Testis (tissue), 3 donors: Measurements from ENCODE around the gene HLA-DOA. TPM values are rescaled to one million over a fixed set of nuclear protein-coding genes. Genes with fewer than 3 reads are reported as not detected.
A peak's percentile ranks its signal among the peaks of the same experiment; 100 is the strongest.

Experiments
- DNase-seq: peaks from one replicate; pipeline ENCODE4 v3.0.0-alpha.2; 2019
- H3K27ac ChIP-seq, 2 donors: fragments of 200-600 bp; sonication (generic); one replicate each; pipeline ENCODE4 v1.5.1; 2019
- H3K27me3 ChIP-seq: fragments of 200-600 bp; sonication (generic); one replicate; pipeline ENCODE4 v1.5.1; 2019
- H3K36me3 ChIP-seq: fragments of 200-600 bp; sonication (generic); one replicate; pipeline ENCODE4 v1.5.1; 2017; ENCODE audit warnings: low read depth; ENCODE audit errors: missing control alignments
- H3K4me1 ChIP-seq: fragments of 200-600 bp; sonication (generic); one replicate; pipeline ENCODE4 v1.5.1; 2019
- H3K4me3 ChIP-seq, 2 donors: fragments of 200-600 bp; sonication (generic); one replicate each; pipeline ENCODE4 v1.5.1; 2017 to 2019
- H3K9me3 ChIP-seq: fragments of 200-600 bp; sonication (generic); one replicate; pipeline ENCODE4 v1.5.1; 2017
- POLR2A ChIP-seq: fragments of 450-650 bp; IDR thresholded peaks from one replicate; pipeline ENCODE4 v1.6.1; 2017; ENCODE audit warnings: antibody characterized with exemption, mild to moderate bottlenecking, moderate library complexity
- WGBS, 2 donors: methylation state at CpG; one replicate each; pipeline ENCODE4 v1.1.5; 2018; 5-methylcytosine and 5-hydroxymethylcytosine counted together
- intact Hi-C: fragments of 100-400 bp; cut with DNase I; formaldehyde crosslinking; loops from one replicate; pipeline ENCODE4 v1.15.1; 2023; ENCODE audit warnings: low total_unique reads
- polyA plus RNA-seq: library from polyadenylated mRNA; stranded (reverse); fragments of 350-450 nt; fragmentation: Illumina TruSeq; extraction: RNeasy Lipid Tissue Mini Kit (QIAGEN cat#74804); gene quantifications from one replicate; pipeline ENCODE4 v1.2.3, GENCODE V29; 2014; ENCODE audit warnings: low read depth, low replicate concordance; ENCODE audit not compliant: insufficient read depth
- total RNA-seq, 2 donors: library from RNA; depleted of rRNA; stranded (reverse); fragments of >200 nt; gene quantifications; one replicate each; pipeline ENCODE4 v1.2.3, GENCODE V29; 2016
- TF ChIP-seq, protein P1 (sequence below), 3 experiments: fragments of 450-650 bp in 2 of 3; fragments of 200-600 bp in 1 of 3; sonication (generic) in 1 of 3; IDR thresholded peaks; one replicate each; pipeline ENCODE4 v1.5.1; 2016 to 2019; ENCODE audit warnings: antibody characterized with exemption in 3 of 3, mild to moderate bottlenecking in 2 of 3, moderate library complexity in 1 of 3

Gene HLA-DOA
- total and polyA plus RNA-seq, 3 donors from 2014 or later = 1.2 to 13.5 (median 1.7) TPM

- DNase-seq = peak; percentile 73
- intact Hi-C loops = no loop called here
- 0% methylated on average over 10 to 40 of the region's 40 CpGs for whole genome bisulfite sequencing, 2 donors
Measured at GRCh38 chr6:32968867-32969684, 40.3 kb downstream of the HLA-DOA start.

GRCh38 chr6:32968093-32968866 is 41.1 kb downstream of the HLA-DOA start, which contains the start of gene BRD2:
Gene BRD2 (plus strand): TSS chr6:32968594. CDS start chr6:32972899, 4,305 bp downstream.
- DNase-seq = peak; percentile 95
- intact Hi-C loops = no loop called here
- Histone ChIP-seq H3K9me3 (no peaks in the 10 kb centered on the region), H3K27ac (peak within 1 kb of the TSS; percentile 99), H3K4me1 (peaks cover 26% of the 10 kb centered on the region), H3K36me3 (no peaks in the 10 kb centered on the region), H3K4me3 (peak within 1 kb of the TSS; percentile 82 to 88), H3K27me3 (no peaks in the 10 kb centered on the region)
- TF ChIP-seq, protein P1, sequence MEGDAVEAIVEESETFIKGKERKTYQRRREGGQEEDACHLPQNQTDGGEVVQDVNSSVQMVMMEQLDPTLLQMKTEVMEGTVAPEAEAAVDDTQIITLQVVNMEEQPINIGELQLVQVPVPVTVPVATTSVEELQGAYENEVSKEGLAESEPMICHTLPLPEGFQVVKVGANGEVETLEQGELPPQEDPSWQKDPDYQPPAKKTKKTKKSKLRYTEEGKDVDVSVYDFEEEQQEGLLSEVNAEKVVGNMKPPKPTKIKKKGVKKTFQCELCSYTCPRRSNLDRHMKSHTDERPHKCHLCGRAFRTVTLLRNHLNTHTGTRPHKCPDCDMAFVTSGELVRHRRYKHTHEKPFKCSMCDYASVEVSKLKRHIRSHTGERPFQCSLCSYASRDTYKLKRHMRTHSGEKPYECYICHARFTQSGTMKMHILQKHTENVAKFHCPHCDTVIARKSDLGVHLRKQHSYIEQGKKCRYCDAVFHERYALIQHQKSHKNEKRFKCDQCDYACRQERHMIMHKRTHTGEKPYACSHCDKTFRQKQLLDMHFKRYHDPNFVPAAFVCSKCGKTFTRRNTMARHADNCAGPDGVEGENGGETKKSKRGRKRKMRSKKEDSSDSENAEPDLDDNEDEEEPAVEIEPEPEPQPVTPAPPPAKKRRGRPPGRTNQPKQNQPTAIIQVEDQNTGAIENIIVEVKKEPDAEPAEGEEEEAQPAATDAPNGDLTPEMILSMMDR (IDR thresholded peaks at IDR 0.05) = peak in 1 of 3 experiments; percentile 27
- TF ChIP-seq POLR2A = peak; percentile 84
- WGBS, 2 donors = 0% methylated on average over 13 to 61 of the region's 62 CpGs

More at GRCh38 chr6:32968867-32969684, 40.3 kb downstream of the HLA-DOA start:
- Histone ChIP-seq H3K27me3 (no peaks in the 10 kb centered on the region), H3K4me3 (peak overlapping the region; percentile 82 to 88), H3K9me3 (no peaks in the 10 kb centered on the region), H3K36me3 (no peaks in the 10 kb centered on the region), H3K4me1 (peaks cover 20% of the 10 kb centered on the region), H3K27ac (peak overlapping the region; percentile 99)
- TF ChIP-seq, protein P1 (IDR thresholded peaks at IDR 0.05) = no peak
- no peak for TF ChIP-seq POLR2A

DNA sequence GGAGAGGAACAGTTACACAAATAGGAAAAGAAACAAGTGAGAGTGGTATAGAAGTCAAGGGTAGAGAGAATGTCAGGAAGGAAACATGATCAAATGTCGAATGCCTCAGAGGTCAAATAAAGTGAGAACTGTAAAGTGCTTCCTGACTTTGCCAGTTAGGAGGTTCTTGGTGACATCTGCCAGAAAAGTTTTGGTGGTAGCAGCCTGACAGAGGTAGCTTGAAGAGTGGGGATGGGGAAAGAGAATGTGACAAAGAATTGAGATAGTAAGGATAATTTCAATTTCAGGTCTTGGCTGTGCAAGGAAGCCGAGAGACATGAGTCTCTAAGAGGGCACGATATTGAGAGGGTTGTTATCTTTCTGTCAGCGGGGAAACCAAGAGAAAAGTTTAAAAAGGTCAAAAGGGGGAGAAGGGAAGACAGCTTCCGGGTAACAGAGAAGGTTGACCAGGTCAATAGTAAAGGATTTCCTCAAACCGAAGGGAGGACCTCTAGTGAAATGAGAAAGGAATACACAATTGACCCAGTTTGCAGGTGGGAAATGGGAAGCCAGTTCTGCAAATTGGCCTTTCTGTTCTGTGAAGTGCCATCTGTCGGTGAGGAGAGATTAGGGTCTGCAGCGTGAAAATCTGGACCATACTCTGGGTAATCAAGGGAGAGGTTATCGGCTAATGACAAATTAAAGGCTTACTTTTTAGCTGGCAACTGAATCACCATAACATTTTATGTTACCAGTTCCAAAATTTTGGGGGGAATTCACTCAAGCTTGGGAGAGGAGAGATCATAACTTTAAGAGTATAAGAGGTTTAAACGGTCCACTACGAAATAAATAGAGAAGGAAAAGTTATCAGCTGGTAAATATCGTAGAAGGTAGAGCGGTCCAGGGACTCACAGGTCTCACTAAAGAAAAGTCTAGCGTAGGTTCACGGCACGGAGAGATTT is 42.0 kb downstream of the HLA-DOA start:
- Histone ChIP-seq H3K36me3 (no peaks in the 10 kb centered on the region), H3K4me3 (peak overlapping the region; percentile 82 to 88), H3K27ac (peak overlapping the region; percentile 99), H3K9me3 (no peaks in the 10 kb centered on the region), H3K27me3 (no peaks in the 10 kb centered on the region), H3K4me1 (peaks cover 26% of the 10 kb centered on the region)
- intact Hi-C loops = no loop called here
- 3 to 4% methylated on average over 16 of the region's 16 CpGs for WGBS, 2 donors
- no peak for TF ChIP-seq POLR2A
- TF ChIP-seq, protein P1 (IDR thresholded peaks at IDR 0.05) = peak; percentile 30 to 49 (median 39)
- DNase-seq = no peak

DNA sequence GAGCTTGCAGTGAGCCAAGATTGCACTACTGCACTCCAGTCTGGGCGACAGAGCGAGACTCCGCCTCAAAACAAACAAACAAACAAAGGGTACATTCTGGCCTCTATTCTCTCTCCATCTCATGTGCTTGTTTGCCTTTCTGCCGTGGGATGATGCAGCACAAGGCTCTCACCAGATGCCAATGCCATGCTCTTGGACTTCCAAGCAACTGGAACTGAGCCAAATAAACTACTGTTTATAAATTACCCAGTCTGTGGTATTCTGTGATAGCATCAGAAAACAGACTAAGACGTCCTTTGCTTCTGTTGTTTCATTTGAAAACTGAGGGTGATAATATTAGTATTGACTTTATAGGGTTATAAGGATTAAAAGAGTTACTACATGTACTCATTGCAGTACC is 44.6 kb downstream of the HLA-DOA start:
- Histone ChIP-seq H3K27me3 (no peaks in the 10 kb centered on the region), H3K4me3 (no peak overlapping the region), H3K36me3 (no peaks in the 10 kb centered on the region), H3K4me1 (peaks cover 26% of the 10 kb centered on the region), H3K27ac (peak overlapping the region in 1 of 2 donors; percentile 4), H3K9me3 (no peaks in the 10 kb centered on the region)
- 67 to 86% methylated on average over 5 of the region's 5 CpGs for whole genome bisulfite sequencing, 2 donors
- TF ChIP-seq POLR2A = no peak
- TF ChIP-seq, protein P1 (IDR thresholded peaks at IDR 0.05) = no peak
- no peak for DNase-seq
- intact Hi-C loops = no loop called here
